GM12864 (cell line): ENCODE data around the gene MSL2.
"Not testable (repeated sequence)": the region's sequence is repeated elsewhere in the genome, so short reads cannot be mapped to it uniquely, and the experiment has no call there.

Experiments
- DNase-seq: peaks from one replicate; pipeline ENCODE4 v3.0.0-alpha.2; 2011; ENCODE audit warnings: low read depth
- H3K4me3 ChIP-seq: 2 replicates; pipeline ENCODE4 v1.5.1; 2011; ENCODE audit warnings: mild to moderate bottlenecking, low read depth, low read length, control low read depth
- TF ChIP-seq, protein P1 (sequence below): IDR thresholded peaks from 2 replicates; pipeline ENCODE4 v1.5.1; 2011; ENCODE audit warnings: low read depth, mild to moderate bottlenecking, moderate library complexity, low read length, control low read depth, inconsistent platforms; ENCODE audit errors: missing control alignments

Gene MSL2

DNA sequence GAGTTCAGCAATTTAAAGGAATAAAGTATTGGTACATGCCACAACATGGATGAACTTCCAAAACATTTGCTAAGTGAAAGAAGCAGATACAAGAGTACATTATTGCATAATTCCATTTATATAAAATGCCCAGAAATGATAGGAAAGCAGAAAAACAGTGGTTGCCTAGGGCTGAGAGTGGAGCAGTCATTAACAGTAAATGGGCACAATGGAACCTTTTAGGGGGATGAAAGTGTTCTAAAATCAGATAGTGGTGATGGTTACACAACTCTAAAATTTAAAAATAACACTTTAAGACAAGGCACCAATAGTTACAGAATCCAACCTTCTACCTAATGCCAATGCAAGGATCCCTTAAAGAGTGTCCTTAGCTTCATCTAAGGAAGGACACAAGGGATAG, 34.6 kb downstream of the MSL2 start:
- no peak overlapping the region for H3K4me3 ChIP-seq
- TF ChIP-seq, protein P1, sequence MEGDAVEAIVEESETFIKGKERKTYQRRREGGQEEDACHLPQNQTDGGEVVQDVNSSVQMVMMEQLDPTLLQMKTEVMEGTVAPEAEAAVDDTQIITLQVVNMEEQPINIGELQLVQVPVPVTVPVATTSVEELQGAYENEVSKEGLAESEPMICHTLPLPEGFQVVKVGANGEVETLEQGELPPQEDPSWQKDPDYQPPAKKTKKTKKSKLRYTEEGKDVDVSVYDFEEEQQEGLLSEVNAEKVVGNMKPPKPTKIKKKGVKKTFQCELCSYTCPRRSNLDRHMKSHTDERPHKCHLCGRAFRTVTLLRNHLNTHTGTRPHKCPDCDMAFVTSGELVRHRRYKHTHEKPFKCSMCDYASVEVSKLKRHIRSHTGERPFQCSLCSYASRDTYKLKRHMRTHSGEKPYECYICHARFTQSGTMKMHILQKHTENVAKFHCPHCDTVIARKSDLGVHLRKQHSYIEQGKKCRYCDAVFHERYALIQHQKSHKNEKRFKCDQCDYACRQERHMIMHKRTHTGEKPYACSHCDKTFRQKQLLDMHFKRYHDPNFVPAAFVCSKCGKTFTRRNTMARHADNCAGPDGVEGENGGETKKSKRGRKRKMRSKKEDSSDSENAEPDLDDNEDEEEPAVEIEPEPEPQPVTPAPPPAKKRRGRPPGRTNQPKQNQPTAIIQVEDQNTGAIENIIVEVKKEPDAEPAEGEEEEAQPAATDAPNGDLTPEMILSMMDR: no peak
- DNase-seq: no peak

DNA sequence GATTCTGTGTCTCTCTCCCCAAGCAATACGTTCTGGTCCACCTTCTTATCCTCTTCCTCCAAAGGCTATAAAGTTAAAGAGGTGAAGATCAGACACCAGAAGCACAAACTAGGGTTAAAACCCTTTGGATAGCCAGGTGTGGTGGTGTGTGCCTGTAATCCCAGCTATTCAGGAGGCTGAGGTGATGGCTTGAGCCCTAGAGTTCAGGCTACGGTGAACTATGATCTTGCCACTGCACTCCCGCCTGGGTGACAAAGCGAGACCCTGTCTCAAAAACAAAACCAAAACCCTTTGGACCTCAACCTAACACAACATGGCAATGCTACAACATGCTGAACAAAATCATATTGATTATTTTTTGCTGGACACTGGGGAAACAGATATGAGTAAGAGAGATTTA, 43.2 kb downstream of the MSL2 start:
- no peak for DNase-seq
- TF ChIP-seq, protein P1: no peak
- H3K4me3 ChIP-seq: no peak overlapping the region

DNA sequence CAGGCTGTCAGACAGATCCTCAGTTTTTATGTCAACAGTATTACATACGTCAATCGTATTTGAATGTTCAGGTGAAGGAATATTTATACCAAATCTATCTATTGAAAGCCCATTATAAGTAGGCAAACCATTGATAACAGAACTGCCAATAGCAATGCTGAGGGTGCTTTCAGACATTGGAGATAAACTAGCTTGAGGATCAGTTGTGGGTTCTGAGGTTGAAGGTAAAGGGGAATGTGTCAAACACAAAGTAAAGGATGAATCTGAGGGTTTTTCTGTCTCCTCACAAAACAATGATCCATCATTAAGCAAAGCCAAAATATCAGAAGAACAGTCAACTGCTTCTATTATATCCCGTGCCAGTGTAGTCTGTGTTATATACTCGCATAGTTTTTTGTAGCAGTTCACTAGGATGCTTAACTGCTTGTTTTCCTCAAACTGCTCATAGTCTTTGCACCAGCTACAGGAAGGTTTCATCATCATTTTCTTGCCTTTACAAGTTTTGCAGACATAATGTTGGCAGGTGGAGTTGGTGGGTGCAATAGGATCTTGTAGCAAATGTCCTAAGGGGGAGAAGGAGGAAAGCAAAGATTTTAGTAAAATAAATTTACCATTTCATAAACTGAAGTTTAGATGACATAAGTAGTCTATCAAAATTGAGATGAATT, 43.8 kb downstream of the MSL2 start:
- H3K4me3 ChIP-seq: no peak overlapping the region
- TF ChIP-seq, protein P1: no peak
- DNase-seq: no peak

DNA sequence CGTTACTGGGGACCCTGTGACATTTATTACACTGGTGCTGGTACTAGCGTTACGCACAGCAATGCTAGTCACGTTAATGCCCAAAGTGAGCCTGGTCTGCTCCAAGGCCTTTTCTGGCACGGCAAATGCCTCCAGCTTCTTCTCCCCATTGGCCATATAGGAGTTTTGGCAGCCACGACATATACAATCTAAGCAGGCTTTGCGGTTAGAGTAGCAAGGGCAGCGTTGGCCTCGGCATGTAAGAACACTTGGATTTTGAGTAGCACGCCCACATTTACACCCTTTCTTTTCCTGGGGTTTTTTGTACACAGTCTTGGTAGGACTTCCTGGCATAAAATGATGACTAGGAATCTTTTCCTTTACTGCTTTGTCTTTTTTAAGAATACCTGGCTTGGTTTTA, 44.9 kb downstream of the MSL2 start:
- no peak for DNase-seq
- H3K4me3 ChIP-seq: no peak overlapping the region
- TF ChIP-seq, protein P1: no peak

DNA sequence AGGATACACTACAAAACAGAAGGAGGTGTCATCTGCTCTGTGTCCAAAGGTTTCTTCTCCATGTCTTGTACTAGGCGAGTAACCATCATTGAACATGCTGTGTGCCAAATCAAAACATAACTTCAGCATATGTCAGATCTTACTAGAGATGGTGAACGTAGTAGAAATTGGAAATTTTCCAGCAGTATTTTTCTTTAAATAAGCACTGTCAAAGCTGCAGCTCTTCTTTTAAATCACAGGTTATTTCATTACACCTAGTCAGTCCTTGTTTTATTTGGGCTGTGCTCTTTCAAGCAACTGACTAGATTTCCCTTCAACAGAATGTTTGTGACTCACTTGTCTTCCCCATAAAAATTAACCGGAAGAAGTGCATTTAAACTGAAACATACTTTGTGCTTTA, 46.5 kb downstream of the MSL2 start:
- TF ChIP-seq, protein P1: no peak
- no peak for DNase-seq
- no peak overlapping the region for H3K4me3 ChIP-seq

DNA sequence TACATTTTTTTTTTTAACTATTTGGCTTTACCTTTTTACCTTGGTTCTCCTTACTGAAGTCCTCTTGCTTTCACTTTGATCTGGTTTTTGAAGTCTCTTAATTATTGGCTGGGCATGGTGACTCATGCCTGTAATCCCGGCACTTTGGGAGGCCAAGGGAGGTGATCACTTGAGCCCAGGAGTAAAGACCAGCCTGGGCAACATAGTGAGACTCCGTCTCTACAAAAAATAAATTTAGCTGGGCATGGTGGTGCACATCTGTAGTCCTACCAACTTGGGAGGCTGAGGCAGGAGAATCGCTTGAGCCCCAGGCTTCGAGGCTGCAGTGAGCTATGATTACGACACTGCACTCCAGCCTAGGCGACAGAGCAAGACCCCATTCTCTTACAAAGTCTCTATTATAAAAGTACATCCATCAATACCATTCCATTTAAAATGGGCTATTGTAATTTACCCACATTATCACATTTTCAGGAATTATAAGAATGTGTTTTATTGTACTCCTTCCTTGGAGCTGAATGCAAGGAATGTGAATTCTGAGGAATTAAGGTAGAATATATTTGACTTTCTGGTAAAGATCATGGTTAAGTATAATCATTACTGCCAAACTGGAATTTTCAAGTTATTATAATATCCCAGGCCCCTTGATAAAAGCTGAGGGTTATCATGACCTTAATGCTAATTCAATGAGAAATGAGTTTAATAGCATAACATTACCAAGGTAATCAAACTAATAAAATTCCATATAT, 49.0 kb downstream of the MSL2 start:
- no peak for DNase-seq
- no peak overlapping the region for H3K4me3 ChIP-seq
- TF ChIP-seq, protein P1: no peak

DNA sequence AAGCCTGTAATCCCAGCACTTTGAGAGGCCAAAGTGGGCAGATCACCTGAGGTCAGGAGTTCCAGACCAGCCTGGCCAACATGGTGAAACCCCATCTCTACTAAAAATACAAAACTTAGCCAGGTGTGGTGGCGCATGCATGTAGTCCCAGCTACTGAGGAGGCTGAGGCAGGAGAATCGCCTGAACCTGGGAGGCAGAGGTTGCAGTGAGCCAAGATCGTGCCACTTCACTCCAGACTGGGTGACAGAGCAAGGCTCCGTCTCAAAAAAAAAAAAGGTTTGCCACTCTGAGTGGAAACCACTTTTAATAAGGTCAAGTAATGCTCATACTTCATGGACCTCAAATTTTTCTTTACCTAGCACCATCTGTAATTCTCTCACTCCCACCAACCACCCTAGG, 51.7 kb downstream of the MSL2 start:
- DNase-seq, H3K4me3 ChIP-seq: not testable (repeated sequence)
